ENCODE data around the gene TMEM259.

TMEM259 gene

GRCh38 chr19:971795-972194 is 49.1 kb downstream of the TMEM259 start:
- Histone ChIP-seq H3K18ac (ENCODE audit: low read length) (no peak overlapping the region), H4K8ac (ENCODE audit: low read depth, low read length) (no peak overlapping the region), H3K36me3 (replicated peaks in 1 of 2; ENCODE audit: control insufficient read depth in 2 of 2, insufficient read depth in 2 of 2, low read length in 2 of 2) (peaks cover 32 to 62% of the 10 kb centered on the region in 2 donors), H3K79me1 (ENCODE audit: low read depth, low read length) (peaks cover 2% of the 10 kb centered on the region), H3K27me3 (ENCODE audit: control insufficient read depth in 3 of 3, insufficient read depth in 3 of 3, low read depth in 1 of 3, low read length in 3 of 3) (peaks cover 0 to 2% (median 0%) of the 10 kb centered on the region in 3 experiments), H3K14ac (ENCODE audit: low read length) (no peak overlapping the region), H3K4me2 (ENCODE audit: insufficient read depth, low read length, poor library complexity, severe bottlenecking) (no peak overlapping the region), H2AFZ (ENCODE audit: low read length) (no peak overlapping the region), H3K9ac (ENCODE audit: low read depth, low read length, poor library complexity) (no peak overlapping the region), H3K4me1 (ENCODE audit: control insufficient read depth in 2 of 2, insufficient read depth in 1 of 2, low read depth in 1 of 2, low read length in 2 of 2) (no peaks in the 10 kb centered on the region), H4K91ac (ENCODE audit: low read depth, low read length, poor library complexity) (no peak overlapping the region), H3K9me3 (replicated peaks in 1 of 2; ENCODE audit: control insufficient read depth in 2 of 2, insufficient read depth in 1 of 2, low read depth in 1 of 2, low read length in 2 of 2) (peaks cover 14 to 31% of the 10 kb centered on the region in 2 donors), H3K4ac (ENCODE audit: low read length) (no peak overlapping the region), H2BK15ac (ENCODE audit: low read length) (no peak overlapping the region), H2AK5ac (ENCODE audit: low read depth, low read length) (no peak overlapping the region), H2BK5ac (ENCODE audit: low read length) (peak overlapping the region; percentile 75), H2BK12ac (ENCODE audit: low read length) (no peak overlapping the region), H3K27ac (replicated peaks; ENCODE audit: low read length) (no peak overlapping the region), H3K4me3 (ENCODE audit: low read length in 2 of 2) (no peak overlapping the region), H2BK120ac (ENCODE audit: low read depth, low read length) (no peak overlapping the region), H3K23ac (ENCODE audit: low read depth, low read length, poor library complexity) (no peak overlapping the region)
- no CpG with 5 or more reads among the region's 24 CpGs for WGBS, 2 donors (ENCODE audit: extremely low coverage in 2 of 2, insufficient read length in 2 of 2, insufficient replicate concordance in 1 of 2)
- no peak for DNase-seq (ENCODE audit: low spot score)

- no peak overlapping the region for H2AFZ ChIP-seq (ENCODE audit: low read length)
- H3K23ac ChIP-seq (ENCODE audit: low read depth, low read length, poor library complexity): no peak overlapping the region
- no peak overlapping the region for H3K4me3 ChIP-seq (ENCODE audit: low read length in 2 of 2)
- no peak overlapping the region for H3K4ac ChIP-seq (ENCODE audit: low read length)
- H4K91ac ChIP-seq (ENCODE audit: low read depth, low read length, poor library complexity): no peak overlapping the region
- H2BK15ac ChIP-seq (ENCODE audit: low read length): no peak overlapping the region
- H3K27ac ChIP-seq (replicated peaks; ENCODE audit: low read length): no peak overlapping the region
- peaks cover 18 to 36% of the 10 kb centered on the region in 2 donors for H3K9me3 ChIP-seq (replicated peaks in 1 of 2; ENCODE audit: control insufficient read depth in 2 of 2, insufficient read depth in 1 of 2, low read depth in 1 of 2, low read length in 2 of 2)
- H3K9ac ChIP-seq (ENCODE audit: low read depth, low read length, poor library complexity): no peak overlapping the region
- peaks cover 37 to 71% of the 10 kb centered on the region in 2 donors for H3K36me3 ChIP-seq (replicated peaks in 1 of 2; ENCODE audit: control insufficient read depth in 2 of 2, insufficient read depth in 2 of 2, low read length in 2 of 2)
- peaks cover 0 to 2% (median 0%) of the 10 kb centered on the region in 3 experiments for H3K27me3 ChIP-seq (ENCODE audit: control insufficient read depth in 3 of 3, insufficient read depth in 3 of 3, low read depth in 1 of 3, low read length in 3 of 3)
- H3K4me1 ChIP-seq (ENCODE audit: control insufficient read depth in 2 of 2, insufficient read depth in 1 of 2, low read depth in 1 of 2, low read length in 2 of 2): no peaks in the 10 kb centered on the region
- peak overlapping the region; percentile 29 for H4K8ac ChIP-seq (ENCODE audit: low read depth, low read length)
- no peak overlapping the region for H3K4me2 ChIP-seq (ENCODE audit: insufficient read depth, low read length, poor library complexity, severe bottlenecking)
- H2AK5ac ChIP-seq (ENCODE audit: low read depth, low read length): no peak overlapping the region
- H2BK120ac ChIP-seq (ENCODE audit: low read depth, low read length): no peak overlapping the region
- no peak for DNase-seq (ENCODE audit: low spot score)
- H2BK12ac ChIP-seq (ENCODE audit: low read length): no peak overlapping the region
- H3K14ac ChIP-seq (ENCODE audit: low read length): no peak overlapping the region
- peaks cover 6% of the 10 kb centered on the region for H3K79me1 ChIP-seq (ENCODE audit: low read depth, low read length)
- no CpG with 5 or more reads among the region's 14 CpGs for WGBS, 2 donors (ENCODE audit: extremely low coverage in 2 of 2, insufficient read length in 2 of 2, insufficient replicate concordance in 1 of 2)
- no peak overlapping the region for H2BK5ac ChIP-seq (ENCODE audit: low read length)
- no peak overlapping the region for H3K18ac ChIP-seq (ENCODE audit: low read length)
Measured at GRCh38 chr19:970695-971094, 50.2 kb downstream of the TMEM259 start.

- H2BK5ac ChIP-seq (ENCODE audit: low read length): no peak overlapping the region
- H3K9ac ChIP-seq (ENCODE audit: low read depth, low read length, poor library complexity): no peak overlapping the region
- no peak overlapping the region for H3K4me2 ChIP-seq (ENCODE audit: insufficient read depth, low read length, poor library complexity, severe bottlenecking)
- H2BK120ac ChIP-seq (ENCODE audit: low read depth, low read length): no peak overlapping the region
- H3K23ac ChIP-seq (ENCODE audit: low read depth, low read length, poor library complexity): no peak overlapping the region
- WGBS, 2 donors (ENCODE audit: extremely low coverage in 2 of 2, insufficient read length in 2 of 2, insufficient replicate concordance in 1 of 2): no CpG with 5 or more reads among the region's 17 CpGs
- no peak overlapping the region for H3K14ac ChIP-seq (ENCODE audit: low read length)
- no peak overlapping the region for H2AFZ ChIP-seq (ENCODE audit: low read length)
- peak overlapping the region in 1 of 2 donors; percentile 20 for H3K4me3 ChIP-seq (ENCODE audit: low read length in 2 of 2)
- no peak overlapping the region for H4K8ac ChIP-seq (ENCODE audit: low read depth, low read length)
- no peak for DNase-seq (ENCODE audit: low spot score)
- peaks cover 57 to 91% of the 10 kb centered on the region in 2 donors for H3K36me3 ChIP-seq (replicated peaks in 1 of 2; ENCODE audit: control insufficient read depth in 2 of 2, insufficient read depth in 2 of 2, low read length in 2 of 2)
- no peak overlapping the region for H2AK5ac ChIP-seq (ENCODE audit: low read depth, low read length)
- peaks cover 24 to 47% of the 10 kb centered on the region in 2 donors for H3K9me3 ChIP-seq (replicated peaks in 1 of 2; ENCODE audit: control insufficient read depth in 2 of 2, insufficient read depth in 1 of 2, low read depth in 1 of 2, low read length in 2 of 2)
- no peak overlapping the region for H2BK15ac ChIP-seq (ENCODE audit: low read length)
- H3K4ac ChIP-seq (ENCODE audit: low read length): no peak overlapping the region
- H4K91ac ChIP-seq (ENCODE audit: low read depth, low read length, poor library complexity): no peak overlapping the region
- peaks cover 6% of the 10 kb centered on the region for H3K79me1 ChIP-seq (ENCODE audit: low read depth, low read length)
- H3K18ac ChIP-seq (ENCODE audit: low read length): peak overlapping the region; percentile 13
- H3K4me1 ChIP-seq (ENCODE audit: control insufficient read depth in 2 of 2, insufficient read depth in 1 of 2, low read depth in 1 of 2, low read length in 2 of 2): no peaks in the 10 kb centered on the region
- H3K27me3 ChIP-seq (ENCODE audit: control insufficient read depth in 3 of 3, insufficient read depth in 3 of 3, low read depth in 1 of 3, low read length in 3 of 3): peaks cover 0 to 2% (median 0%) of the 10 kb centered on the region in 3 experiments
- no peak overlapping the region for H3K27ac ChIP-seq (replicated peaks; ENCODE audit: low read length)
- H2BK12ac ChIP-seq (ENCODE audit: low read length): no peak overlapping the region
Measured at GRCh38 chr19:966485-967088, 54.3 kb downstream of the TMEM259 start.

GRCh38 chr19:964761-965694 is 55.9 kb downstream of the TMEM259 start:
- Histone ChIP-seq H4K91ac (ENCODE audit: low read depth, low read length, poor library complexity) (no peak overlapping the region), H2BK12ac (ENCODE audit: low read length) (no peak overlapping the region), H4K8ac (ENCODE audit: low read depth, low read length) (peak overlapping the region; percentile 48), H3K4ac (ENCODE audit: low read length) (no peak overlapping the region), H3K27ac (replicated peaks; ENCODE audit: low read length) (no peak overlapping the region), H3K23ac (ENCODE audit: low read depth, low read length, poor library complexity) (peak overlapping the region; percentile 11), H3K36me3 (replicated peaks in 1 of 2; ENCODE audit: control insufficient read depth in 2 of 2, insufficient read depth in 2 of 2, low read length in 2 of 2) (peaks cover 56 to 90% of the 10 kb centered on the region in 2 donors), H2AK5ac (ENCODE audit: low read depth, low read length) (no peak overlapping the region), H3K9me3 (replicated peaks in 1 of 2; ENCODE audit: control insufficient read depth in 2 of 2, insufficient read depth in 1 of 2, low read depth in 1 of 2, low read length in 2 of 2) (peaks cover 18 to 32% of the 10 kb centered on the region in 2 donors), H2BK120ac (ENCODE audit: low read depth, low read length) (no peak overlapping the region), H3K4me1 (ENCODE audit: control insufficient read depth in 2 of 2, insufficient read depth in 1 of 2, low read depth in 1 of 2, low read length in 2 of 2) (peaks cover 0 to 7% of the 10 kb centered on the region in 2 donors), H3K79me1 (ENCODE audit: low read depth, low read length) (peaks cover 18% of the 10 kb centered on the region), H3K18ac (ENCODE audit: low read length) (no peak overlapping the region), H2BK15ac (ENCODE audit: low read length) (no peak overlapping the region), H2BK5ac (ENCODE audit: low read length) (no peak overlapping the region), H3K4me2 (ENCODE audit: insufficient read depth, low read length, poor library complexity, severe bottlenecking) (no peak overlapping the region), H3K9ac (ENCODE audit: low read depth, low read length, poor library complexity) (no peak overlapping the region), H2AFZ (ENCODE audit: low read length) (no peak overlapping the region), H3K4me3 (ENCODE audit: low read length in 2 of 2) (no peak overlapping the region), H3K27me3 (ENCODE audit: control insufficient read depth in 3 of 3, insufficient read depth in 3 of 3, low read depth in 1 of 3, low read length in 3 of 3) (no peaks in the 10 kb centered on the region), H3K14ac (ENCODE audit: low read length) (no peak overlapping the region)
- WGBS, 2 donors (ENCODE audit: extremely low coverage in 2 of 2, insufficient read length in 2 of 2, insufficient replicate concordance in 1 of 2): no CpG with 5 or more reads among the region's 19 CpGs
- DNase-seq (ENCODE audit: low spot score): no peak
